Measurements from ENCODE around the gene LYRM9. TPM values are rescaled to one million over a fixed set of nuclear protein-coding genes. Genes with fewer than 3 reads are reported as not detected.

Gene LYRM9
- total RNA-seq, 1 donor from 2014 or later, result 9.5 TPM

- no peaks in the 10 kb centered on the region for H3K27me3 Mint-ChIP-seq
Measured at GRCh38 chr17:27856676-27857432, 36.3 kb downstream of the LYRM9 start.

DNA sequence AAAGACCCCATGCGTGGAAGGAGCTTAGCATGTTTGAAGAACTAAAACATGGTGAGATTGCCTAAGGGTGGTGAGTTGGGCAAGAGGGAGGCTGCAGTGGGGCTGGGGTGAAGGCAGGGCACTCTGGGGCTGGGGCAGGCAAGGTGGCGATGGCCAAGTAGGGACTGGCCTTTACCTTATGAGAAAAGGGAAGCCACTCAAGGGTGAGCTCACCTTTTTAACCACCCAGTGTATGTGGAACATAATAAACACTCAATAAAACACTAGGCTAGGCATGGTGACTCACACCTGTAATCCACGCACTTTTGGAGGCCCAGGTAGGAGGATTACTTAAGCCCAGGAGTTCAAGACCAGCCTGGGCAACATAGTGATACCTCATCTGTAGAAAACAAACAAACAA is 37.7 kb downstream of the LYRM9 start:
- H3K9me3 Mint-ChIP-seq (ENCODE audit: low read depth), result peaks cover 4% of the 10 kb centered on the region
- H3K36me3 Mint-ChIP-seq (ENCODE audit: insufficient read depth), result no peaks in the 10 kb centered on the region
- peaks cover 3% of the 10 kb centered on the region for H3K4me1 Mint-ChIP-seq (ENCODE audit: low read depth)
- no peak overlapping the region for H3K4me3 Mint-ChIP-seq (ENCODE audit: low read depth)
- DNase-seq (ENCODE audit: low spot score, unreplicated experiment), result no peak
- H3K27ac Mint-ChIP-seq, result no peak overlapping the region
- no peaks in the 10 kb centered on the region for H3K27me3 Mint-ChIP-seq
- TF ChIP-seq, protein P1, sequence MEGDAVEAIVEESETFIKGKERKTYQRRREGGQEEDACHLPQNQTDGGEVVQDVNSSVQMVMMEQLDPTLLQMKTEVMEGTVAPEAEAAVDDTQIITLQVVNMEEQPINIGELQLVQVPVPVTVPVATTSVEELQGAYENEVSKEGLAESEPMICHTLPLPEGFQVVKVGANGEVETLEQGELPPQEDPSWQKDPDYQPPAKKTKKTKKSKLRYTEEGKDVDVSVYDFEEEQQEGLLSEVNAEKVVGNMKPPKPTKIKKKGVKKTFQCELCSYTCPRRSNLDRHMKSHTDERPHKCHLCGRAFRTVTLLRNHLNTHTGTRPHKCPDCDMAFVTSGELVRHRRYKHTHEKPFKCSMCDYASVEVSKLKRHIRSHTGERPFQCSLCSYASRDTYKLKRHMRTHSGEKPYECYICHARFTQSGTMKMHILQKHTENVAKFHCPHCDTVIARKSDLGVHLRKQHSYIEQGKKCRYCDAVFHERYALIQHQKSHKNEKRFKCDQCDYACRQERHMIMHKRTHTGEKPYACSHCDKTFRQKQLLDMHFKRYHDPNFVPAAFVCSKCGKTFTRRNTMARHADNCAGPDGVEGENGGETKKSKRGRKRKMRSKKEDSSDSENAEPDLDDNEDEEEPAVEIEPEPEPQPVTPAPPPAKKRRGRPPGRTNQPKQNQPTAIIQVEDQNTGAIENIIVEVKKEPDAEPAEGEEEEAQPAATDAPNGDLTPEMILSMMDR (IDR thresholded peaks at IDR 0.05; ENCODE audit: unreplicated experiment), result no peak

More at GRCh38 chr17:27856676-27857432, 36.3 kb downstream of the LYRM9 start:
- Mint-ChIP-seq H3K9me3 (ENCODE audit: low read depth) (peaks cover 6% of the 10 kb centered on the region), H3K4me3 (ENCODE audit: low read depth) (no peak overlapping the region), H3K4me1 (ENCODE audit: low read depth) (peaks cover 12% of the 10 kb centered on the region), H3K27ac (no peak overlapping the region), H3K36me3 (ENCODE audit: insufficient read depth) (no peaks in the 10 kb centered on the region)
- DNase-seq (ENCODE audit: low spot score, unreplicated experiment), result no peak
- TF ChIP-seq, protein P1 (IDR thresholded peaks at IDR 0.05; ENCODE audit: unreplicated experiment), result no peak

DNA sequence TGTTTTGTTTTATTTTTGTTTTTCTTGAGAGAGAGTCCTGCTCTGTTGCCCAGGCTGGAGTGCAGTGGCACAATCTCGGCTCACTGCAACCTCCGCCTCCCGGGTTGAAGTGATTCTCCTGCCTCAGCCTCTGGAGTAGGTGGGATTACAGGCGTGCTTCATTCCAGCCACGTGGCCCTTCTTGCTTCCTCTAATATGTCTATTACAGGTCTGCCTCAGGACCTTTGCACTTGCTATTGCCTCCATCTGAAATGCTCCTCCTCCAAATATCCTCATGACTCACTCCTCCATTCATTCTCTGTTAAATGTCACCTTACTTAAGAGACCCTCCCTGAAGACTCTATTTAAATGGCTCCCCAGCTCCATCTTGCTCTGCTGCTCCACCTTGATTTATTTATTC is 39.0 kb downstream of the LYRM9 start:
- Mint-ChIP-seq H3K36me3 (ENCODE audit: insufficient read depth) (no peaks in the 10 kb centered on the region), H3K4me3 (ENCODE audit: low read depth) (no peak overlapping the region), H3K27ac (no peak overlapping the region), H3K4me1 (ENCODE audit: low read depth) (no peaks in the 10 kb centered on the region), H3K9me3 (ENCODE audit: low read depth) (peaks cover 2% of the 10 kb centered on the region), H3K27me3 (no peaks in the 10 kb centered on the region)
- TF ChIP-seq, protein P1 (IDR thresholded peaks at IDR 0.05; ENCODE audit: unreplicated experiment), result no peak
- no peak for DNase-seq (ENCODE audit: low spot score, unreplicated experiment)

GRCh38 chr17:27853091-27853490 is 40.1 kb downstream of the LYRM9 start:
- no peak for DNase-seq (ENCODE audit: low spot score, unreplicated experiment)
- Mint-ChIP-seq H3K27me3 (peaks cover 6% of the 10 kb centered on the region), H3K9me3 (ENCODE audit: low read depth) (no peaks in the 10 kb centered on the region), H3K36me3 (ENCODE audit: insufficient read depth) (no peaks in the 10 kb centered on the region), H3K27ac (no peak overlapping the region), H3K4me1 (ENCODE audit: low read depth) (no peaks in the 10 kb centered on the region), H3K4me3 (ENCODE audit: low read depth) (no peak overlapping the region)
- TF ChIP-seq, protein P1 (IDR thresholded peaks at IDR 0.05; ENCODE audit: unreplicated experiment), result no peak

DNA sequence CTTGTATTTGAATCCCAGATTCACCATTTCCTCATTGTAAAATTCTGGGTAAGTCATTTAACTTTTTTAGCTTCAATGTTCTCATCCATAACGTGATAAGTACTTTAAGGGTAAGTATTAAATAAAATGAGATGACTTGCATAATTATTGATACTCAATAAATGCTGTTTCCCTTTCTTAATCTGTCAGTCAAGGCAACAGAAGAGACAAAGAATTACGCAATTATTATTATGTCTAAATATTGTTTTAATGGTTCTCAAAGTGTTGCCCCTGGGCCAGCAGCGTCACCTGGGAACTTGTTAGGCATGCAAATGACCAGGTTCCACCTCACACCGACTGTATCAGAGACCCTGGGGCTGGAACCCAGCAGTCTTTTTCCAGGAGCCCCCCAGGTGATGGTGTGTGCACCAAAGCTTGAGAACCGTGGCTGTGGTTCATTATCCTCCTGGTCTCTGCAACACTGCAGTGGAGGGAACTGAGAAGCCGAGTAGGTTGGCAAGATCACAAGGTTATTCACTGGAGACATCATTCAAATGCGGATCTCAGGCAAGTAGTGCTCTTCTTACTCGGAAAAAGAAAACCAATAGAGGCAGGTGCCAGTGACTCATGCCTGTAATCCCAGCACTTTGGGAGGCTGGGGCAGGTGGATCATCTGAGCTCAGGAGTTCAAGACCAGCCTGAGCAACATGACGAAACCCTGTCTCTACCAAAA is 43.5 kb downstream of the LYRM9 start:
- H3K36me3 Mint-ChIP-seq (ENCODE audit: insufficient read depth), result no peaks in the 10 kb centered on the region
- TF ChIP-seq, protein P1 (IDR thresholded peaks at IDR 0.05; ENCODE audit: unreplicated experiment), result no peak
- no peak for DNase-seq (ENCODE audit: low spot score, unreplicated experiment)

More for the DNA sequence above, 43.5 kb downstream of the LYRM9 start:
- Mint-ChIP-seq H3K27ac (no peak overlapping the region), H3K9me3 (ENCODE audit: low read depth) (no peaks in the 10 kb centered on the region), H3K4me1 (ENCODE audit: low read depth) (peaks cover 7% of the 10 kb centered on the region), H3K27me3 (peaks cover 6% of the 10 kb centered on the region), H3K4me3 (ENCODE audit: low read depth) (no peak overlapping the region)

All from progenitor cell of endocrine pancreas (in vitro differentiated cells).